ENCODE measurements around the gene MIDN.

MIDN gene

GRCh38 chr19:1269478-1270212 lies 21.3 kb downstream of the MIDN start (continued):
- TF ChIP-seq ZNF629 (tag by site-specific recombination; IDR thresholded peaks at IDR 0.05) (peak; percentile 59), ZNF530 (tag by site-specific recombination; IDR thresholded peaks at IDR 0.05; ENCODE audit: low read depth) (no peak), BCL6B (tag by site-specific recombination; IDR thresholded peaks at IDR 0.05) (no peak), ZNF785 (tag by site-specific recombination; IDR thresholded peaks at IDR 0.05) (no peak), PBX3 (CRISPR knock-in tag; IDR thresholded peaks at IDR 0.05) (no peak), HOXA7 (CRISPR knock-in tag; IDR thresholded peaks at IDR 0.05; ENCODE audit: borderline replicate concordance) (no peak), KLF7 (tag by site-specific recombination; IDR thresholded peaks at IDR 0.05; ENCODE audit: borderline replicate concordance) (peak; percentile 41; the same call in 1 of the 2 replicates), ZBTB11 (tag by site-specific recombination; conservative IDR thresholded peaks at IDR 0.05; ENCODE audit: low read depth) (peak; percentile 41), PATZ1 (tag by site-specific recombination; IDR thresholded peaks at IDR 0.05) (peak; percentile 63), ZBTB10 (tag by site-specific recombination; IDR thresholded peaks at IDR 0.05) (peak; percentile 61; the same call in 1 of the 2 replicates), TCF7L2 (IDR thresholded peaks at IDR 0.05; ENCODE audit: borderline replicate concordance, low read depth, low read length) (no peak), ZNF596 (tag by site-specific recombination; IDR thresholded peaks at IDR 0.05) (peak; percentile 66), ZNF335 (tag by site-specific recombination; conservative IDR thresholded peaks at IDR 0.05) (peak; percentile 54), ZNF280D (tag by site-specific recombination; IDR thresholded peaks at IDR 0.05) (no peak), ZNF48 (tag by site-specific recombination; IDR thresholded peaks at IDR 0.05) (no peak), ZNF473 (tag by site-specific recombination; IDR thresholded peaks at IDR 0.05) (no peak), ZNF132 (tag by site-specific recombination; IDR thresholded peaks at IDR 0.05; ENCODE audit: borderline replicate concordance) (no peak), ZNF280C (tag by site-specific recombination; IDR thresholded peaks at IDR 0.05) (no peak), ZNF510 (tag by site-specific recombination; IDR thresholded peaks at IDR 0.05; ENCODE audit: insufficient replicate concordance) (no peak), ZSCAN5A (tag by site-specific recombination; IDR thresholded peaks at IDR 0.05) (no peak)
